ENCODE results near the gene TYK2.

TYK2 gene

DNA sequence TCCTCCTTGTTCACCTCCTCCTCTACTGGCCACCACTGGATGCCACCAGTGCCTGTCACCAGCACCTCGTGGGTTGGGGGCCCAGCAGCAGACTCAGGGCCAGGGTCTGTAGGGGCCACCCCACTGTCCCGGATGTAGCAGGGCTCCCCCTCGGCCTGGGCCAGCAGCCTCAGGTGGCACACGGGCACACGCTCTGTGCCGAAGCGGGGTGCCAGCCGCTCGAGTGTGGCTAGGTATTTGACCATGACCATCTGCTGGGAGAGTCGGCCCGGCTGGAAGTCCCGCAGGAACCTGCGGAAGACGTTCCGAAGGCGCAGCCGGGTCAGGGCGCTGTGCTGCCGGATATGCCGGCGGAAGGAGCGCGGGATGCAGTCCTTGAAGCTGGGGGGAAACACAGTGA lies 14.9 kb downstream of the TYK2 start:
- no peak overlapping the region for H3K14ac ChIP-seq (ENCODE audit: low read length in 2 of 2)
- 96% methylated on average over 23 of the region's 23 CpGs for WGBS
- H3K9ac ChIP-seq (ENCODE audit: low read length), result no peak overlapping the region
- H3K4me1 ChIP-seq (ENCODE audit: control insufficient read depth, insufficient read depth, low read depth, low read length), result peaks cover 12% of the 10 kb centered on the region
- H3K4me3 ChIP-seq (ENCODE audit: insufficient read depth in 1 of 2, low read depth in 1 of 2, low read length in 2 of 2), result no peak overlapping the region
- H2BK15ac ChIP-seq (ENCODE audit: low read depth, poor library complexity, severe bottlenecking), result no peak overlapping the region
- H2BK5ac ChIP-seq (ENCODE audit: low read depth, low read length, poor library complexity, severe bottlenecking), result no peak overlapping the region
- no peaks in the 10 kb centered on the region for H3K27me3 ChIP-seq (ENCODE audit: control insufficient read depth in 1 of 2, insufficient read depth in 1 of 2, low read length in 2 of 2)
- H2AFZ ChIP-seq (ENCODE audit: low read depth, low read length), result no peak overlapping the region
- H2BK12ac ChIP-seq (ENCODE audit: low read length in 2 of 2), result no peak overlapping the region
- no peak overlapping the region for H3K23ac ChIP-seq (ENCODE audit: low read length in 2 of 2)
- no peak overlapping the region for H2AK5ac ChIP-seq (ENCODE audit: low read length, severe bottlenecking)
- no peak overlapping the region for H2BK120ac ChIP-seq (ENCODE audit: low read depth, low read length)
- no peak overlapping the region for H3K27ac ChIP-seq (ENCODE audit: low read length, poor library complexity, severe bottlenecking)
- H3K18ac ChIP-seq (ENCODE audit: low read depth in 1 of 2, low read length in 2 of 2), result no peak overlapping the region
- no peak overlapping the region for H4K8ac ChIP-seq (ENCODE audit: low read length)
- no peak overlapping the region for H3K4me2 ChIP-seq (ENCODE audit: low read length, poor library complexity, severe bottlenecking)
- DNase-seq, result no peak
- no peak overlapping the region for H3K4ac ChIP-seq (ENCODE audit: low read depth in 1 of 2, low read length in 2 of 2)
- H4K91ac ChIP-seq (ENCODE audit: low read length), result no peak overlapping the region
- peaks cover 18% of the 10 kb centered on the region for H3K79me1 ChIP-seq (replicated peaks; ENCODE audit: low read length, poor library complexity, severe bottlenecking)
- peaks cover 3% of the 10 kb centered on the region for H3K9me3 ChIP-seq (ENCODE audit: control insufficient read depth, low read length)
- peaks cover 79 to 83% of the 10 kb centered on the region in 2 experiments for H3K36me3 ChIP-seq (ENCODE audit: control insufficient read depth in 1 of 2, insufficient read depth in 2 of 2, low read depth in 1 of 2, low read length in 2 of 2)

DNA sequence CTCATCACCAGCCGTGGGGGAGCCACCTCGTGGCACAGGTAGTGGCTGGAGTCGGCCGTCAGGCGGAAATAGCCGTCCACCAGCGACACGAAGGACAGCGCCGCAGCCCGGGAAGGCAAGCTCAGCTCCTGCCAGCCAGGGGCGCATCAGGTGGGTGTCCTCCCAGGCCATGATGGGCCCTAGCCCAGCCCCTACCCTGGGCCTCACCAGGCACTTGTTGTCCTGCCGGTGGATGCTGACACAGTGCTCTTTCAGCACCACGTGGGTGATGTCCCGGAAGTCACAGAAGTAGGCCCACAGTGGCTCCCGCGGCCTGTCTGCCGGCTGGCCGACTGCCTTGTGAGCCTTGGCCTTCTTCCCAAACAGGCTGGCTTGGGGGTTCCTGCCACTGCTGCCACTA lies 15.7 kb downstream of the TYK2 start:
- Histone ChIP-seq H4K91ac (ENCODE audit: low read length) (no peak overlapping the region), H3K9ac (ENCODE audit: low read length) (no peak overlapping the region), H3K4me1 (ENCODE audit: control insufficient read depth, insufficient read depth, low read depth, low read length) (peaks cover 12% of the 10 kb centered on the region), H3K4me3 (ENCODE audit: insufficient read depth in 1 of 2, low read depth in 1 of 2, low read length in 2 of 2) (no peak overlapping the region), H3K23ac (ENCODE audit: low read length in 2 of 2) (no peak overlapping the region), H2AFZ (ENCODE audit: low read depth, low read length) (no peak overlapping the region), H3K36me3 (ENCODE audit: control insufficient read depth in 1 of 2, insufficient read depth in 2 of 2, low read depth in 1 of 2, low read length in 2 of 2) (peaks cover 78 to 79% of the 10 kb centered on the region in 2 experiments), H2BK15ac (ENCODE audit: low read depth, poor library complexity, severe bottlenecking) (no peak overlapping the region), H3K79me1 (replicated peaks; ENCODE audit: low read length, poor library complexity, severe bottlenecking) (peaks cover 16% of the 10 kb centered on the region), H3K9me3 (ENCODE audit: control insufficient read depth, low read length) (peaks cover 3% of the 10 kb centered on the region), H3K4me2 (ENCODE audit: low read length, poor library complexity, severe bottlenecking) (no peak overlapping the region), H2BK12ac (ENCODE audit: low read length in 2 of 2) (no peak overlapping the region), H3K14ac (ENCODE audit: low read length in 2 of 2) (no peak overlapping the region), H2AK5ac (ENCODE audit: low read length, severe bottlenecking) (no peak overlapping the region), H2BK120ac (ENCODE audit: low read depth, low read length) (no peak overlapping the region), H3K27ac (ENCODE audit: low read length, poor library complexity, severe bottlenecking) (no peak overlapping the region), H3K4ac (ENCODE audit: low read depth in 1 of 2, low read length in 2 of 2) (no peak overlapping the region), H3K27me3 (ENCODE audit: control insufficient read depth in 1 of 2, insufficient read depth in 1 of 2, low read length in 2 of 2) (no peaks in the 10 kb centered on the region), H4K8ac (ENCODE audit: low read length) (no peak overlapping the region), H3K18ac (ENCODE audit: low read depth in 1 of 2, low read length in 2 of 2) (no peak overlapping the region), H2BK5ac (ENCODE audit: low read depth, low read length, poor library complexity, severe bottlenecking) (no peak overlapping the region)
- DNase-seq, result no peak
- WGBS, result 97% methylated on average over 19 of the region's 19 CpGs

- Histone ChIP-seq H3K4me1 (ENCODE audit: control insufficient read depth, insufficient read depth, low read depth, low read length) (peaks cover 12% of the 10 kb centered on the region), H3K4ac (ENCODE audit: low read depth in 1 of 2, low read length in 2 of 2) (no peak overlapping the region), H3K4me2 (ENCODE audit: low read length, poor library complexity, severe bottlenecking) (no peak overlapping the region), H3K36me3 (ENCODE audit: control insufficient read depth in 1 of 2, insufficient read depth in 2 of 2, low read depth in 1 of 2, low read length in 2 of 2) (peaks cover 76 to 78% of the 10 kb centered on the region in 2 experiments), H4K8ac (ENCODE audit: low read length) (peak overlapping the region; percentile 9), H2BK15ac (ENCODE audit: low read depth, poor library complexity, severe bottlenecking) (no peak overlapping the region), H3K79me1 (replicated peaks; ENCODE audit: low read length, poor library complexity, severe bottlenecking) (peaks cover 16% of the 10 kb centered on the region), H2AFZ (ENCODE audit: low read depth, low read length) (no peak overlapping the region), H2AK5ac (ENCODE audit: low read length, severe bottlenecking) (no peak overlapping the region), H3K14ac (ENCODE audit: low read length in 2 of 2) (no peak overlapping the region), H3K27me3 (ENCODE audit: control insufficient read depth in 1 of 2, insufficient read depth in 1 of 2, low read length in 2 of 2) (no peaks in the 10 kb centered on the region), H3K4me3 (ENCODE audit: insufficient read depth in 1 of 2, low read depth in 1 of 2, low read length in 2 of 2) (no peak overlapping the region), H2BK120ac (ENCODE audit: low read depth, low read length) (no peak overlapping the region), H3K23ac (ENCODE audit: low read length in 2 of 2) (no peak overlapping the region), H3K18ac (ENCODE audit: low read depth in 1 of 2, low read length in 2 of 2) (no peak overlapping the region), H3K9me3 (ENCODE audit: control insufficient read depth, low read length) (peaks cover 3% of the 10 kb centered on the region), H2BK12ac (ENCODE audit: low read length in 2 of 2) (no peak overlapping the region), H3K27ac (ENCODE audit: low read length, poor library complexity, severe bottlenecking) (no peak overlapping the region), H3K9ac (ENCODE audit: low read length) (no peak overlapping the region), H2BK5ac (ENCODE audit: low read depth, low read length, poor library complexity, severe bottlenecking) (no peak overlapping the region), H4K91ac (ENCODE audit: low read length) (no peak overlapping the region)
- 85% methylated on average over 11 of the region's 12 CpGs for WGBS
- DNase-seq, result no peak
Observed at GRCh38 chr19:10363789-10364281, 16.5 kb downstream of the TYK2 start.

DNA sequence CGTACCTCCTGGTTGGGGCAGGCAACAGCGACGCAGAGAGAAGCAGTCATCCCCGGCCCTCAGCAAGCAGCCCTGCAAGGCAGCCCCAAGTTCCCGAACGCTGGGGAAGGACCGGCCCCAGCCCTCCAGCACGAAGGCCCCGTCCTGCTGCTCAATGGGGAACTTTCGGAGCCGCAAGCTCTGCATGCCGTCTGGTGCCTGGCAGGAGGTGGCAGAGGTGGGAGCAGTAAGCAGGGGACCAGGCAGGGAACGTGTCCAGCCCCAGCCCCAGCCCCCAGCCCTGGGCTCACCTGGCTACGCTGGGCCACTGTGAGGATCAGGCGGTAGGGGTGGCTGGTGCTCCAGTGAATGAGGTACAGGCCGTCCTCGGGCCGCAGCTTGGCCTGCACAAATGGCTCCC lies 18.1 kb downstream of the TYK2 start:
- H3K14ac ChIP-seq (ENCODE audit: low read length in 2 of 2), result no peak overlapping the region
- no peaks in the 10 kb centered on the region for H3K9me3 ChIP-seq (ENCODE audit: control insufficient read depth, low read length)
- H3K4me2 ChIP-seq (ENCODE audit: low read length, poor library complexity, severe bottlenecking), result no peak overlapping the region
- no peaks in the 10 kb centered on the region for H3K27me3 ChIP-seq (ENCODE audit: control insufficient read depth in 1 of 2, insufficient read depth in 1 of 2, low read length in 2 of 2)
- H3K4me1 ChIP-seq (ENCODE audit: control insufficient read depth, insufficient read depth, low read depth, low read length), result peaks cover 12% of the 10 kb centered on the region
- H2BK120ac ChIP-seq (ENCODE audit: low read depth, low read length), result no peak overlapping the region
- no peak for DNase-seq
- H2AK5ac ChIP-seq (ENCODE audit: low read length, severe bottlenecking), result no peak overlapping the region
- H3K9ac ChIP-seq (ENCODE audit: low read length), result no peak overlapping the region
- H3K23ac ChIP-seq (ENCODE audit: low read length in 2 of 2), result no peak overlapping the region
- H3K4me3 ChIP-seq (ENCODE audit: insufficient read depth in 1 of 2, low read depth in 1 of 2, low read length in 2 of 2), result no peak overlapping the region
- H3K18ac ChIP-seq (ENCODE audit: low read depth in 1 of 2, low read length in 2 of 2), result no peak overlapping the region
- no peak overlapping the region for H4K91ac ChIP-seq (ENCODE audit: low read length)
- no peak overlapping the region for H2AFZ ChIP-seq (ENCODE audit: low read depth, low read length)
- no peak overlapping the region for H2BK15ac ChIP-seq (ENCODE audit: low read depth, poor library complexity, severe bottlenecking)
- no peak overlapping the region for H3K4ac ChIP-seq (ENCODE audit: low read depth in 1 of 2, low read length in 2 of 2)
- no peak overlapping the region for H3K27ac ChIP-seq (ENCODE audit: low read length, poor library complexity, severe bottlenecking)
- no peak overlapping the region for H2BK5ac ChIP-seq (ENCODE audit: low read depth, low read length, poor library complexity, severe bottlenecking)
- WGBS, result 95% methylated on average over 18 of the region's 18 CpGs
- H3K79me1 ChIP-seq (replicated peaks; ENCODE audit: low read length, poor library complexity, severe bottlenecking), result peaks cover 13% of the 10 kb centered on the region
- peaks cover 77 to 78% of the 10 kb centered on the region in 2 experiments for H3K36me3 ChIP-seq (ENCODE audit: control insufficient read depth in 1 of 2, insufficient read depth in 2 of 2, low read depth in 1 of 2, low read length in 2 of 2)
- no peak overlapping the region for H2BK12ac ChIP-seq (ENCODE audit: low read length in 2 of 2)
- no peak overlapping the region for H4K8ac ChIP-seq (ENCODE audit: low read length)
